Calu3 (cell line): Measurements from ENCODE around the gene IKBKG. TPM values are rescaled to one million over a fixed set of nuclear protein-coding genes. Genes with fewer than 3 reads are reported as not detected.
A peak's percentile ranks its signal among the peaks of the same experiment; 100 is the strongest.

Experiments
- BruUV-seq: library from RNA; stranded (reverse); fragments of 400-500 nt; replicated peaks from 2 replicates; lab custom pipeline; 2021; lab: Mats Ljungman, UMichigan
- CTCF ChIA-PET: fragments of 300-600 bp; sonication (Branson Sonifier 250); formaldehyde crosslinking; loops from one replicate; lab custom pipeline; 2022; ENCODE audit warnings: antibody characterized with exemption; lab: Charles Lee
- DNase-seq: peaks from one replicate; pipeline ENCODE4 v3.0.0; 2022
- H3K27ac Mint-ChIP-seq: one replicate; pipeline ENCODE4 v1.8.0; 2022; ENCODE audit warnings: mixed read lengths; ENCODE audit not compliant: unreplicated experiment
- H3K27me3 Mint-ChIP-seq: one replicate; pipeline ENCODE4 v1.8.0; 2022; ENCODE audit warnings: mixed read lengths; ENCODE audit not compliant: unreplicated experiment
- H3K36me3 Mint-ChIP-seq: one replicate; pipeline ENCODE4 v1.8.0; 2022; ENCODE audit warnings: mild to moderate bottlenecking, moderate library complexity, mixed read lengths; ENCODE audit not compliant: insufficient read depth, unreplicated experiment
- H3K4me1 Mint-ChIP-seq: one replicate; pipeline ENCODE4 v1.8.0; 2022; ENCODE audit warnings: mild to moderate bottlenecking, low read depth, mixed read lengths; ENCODE audit not compliant: unreplicated experiment
- H3K4me3 Mint-ChIP-seq: one replicate; pipeline ENCODE4 v1.8.0; 2022; ENCODE audit warnings: mild to moderate bottlenecking, low read depth, moderate library complexity, mixed read lengths; ENCODE audit not compliant: unreplicated experiment
- H3K9me3 Mint-ChIP-seq: one replicate; pipeline ENCODE4 v1.8.0; 2022; ENCODE audit warnings: low read depth, mixed read lengths; ENCODE audit not compliant: unreplicated experiment
- CTCF ChIP-seq: fragments of 200-600 bp; IDR thresholded peaks from one replicate; pipeline ENCODE4 v1.8.0; 2022; ENCODE audit warnings: antibody characterized with exemption; ENCODE audit not compliant: unreplicated experiment
- intact Hi-C: fragments of 100-400 bp; cut with micrococcal nuclease; formaldehyde crosslinking; loops from one replicate; pipeline ENCODE4 v1.10.0; 2022; ENCODE audit not compliant: unreplicated experiment
- total RNA-seq: library from RNA; stranded (reverse); gene quantifications from 2 replicates; pipeline ENCODE4 v1.2.3, GENCODE V29; 2022

The IKBKG gene
- total RNA-seq, 1 experiment from 2014 or later, result 39.9 TPM

- CTCF ChIA-PET, result no interaction called here
- H3K4me1 Mint-ChIP-seq, result peaks cover 13% of the 10 kb centered on the region
- no peak overlapping the region for H3K4me3 Mint-ChIP-seq
- no peaks in the 10 kb centered on the region for H3K27me3 Mint-ChIP-seq
- no peak for DNase-seq
- no peaks in the 10 kb centered on the region for H3K9me3 Mint-ChIP-seq
- no TSS peak for BruUV-seq
- H3K36me3 Mint-ChIP-seq, result peaks cover 61% of the 10 kb centered on the region
- H3K27ac Mint-ChIP-seq, result peak overlapping the region; percentile 60
- no peak for TF ChIP-seq CTCF
- intact Hi-C loops, result no loop called here
Measured at GRCh38 chrX:154530286-154530685, 17.1 kb upstream of the IKBKG start.

- TF ChIP-seq CTCF, result no peak
- Mint-ChIP-seq H3K9me3 (no peaks in the 10 kb centered on the region), H3K4me3 (no peak overlapping the region), H3K27ac (no peak overlapping the region), H3K4me1 (no peaks in the 10 kb centered on the region), H3K27me3 (no peaks in the 10 kb centered on the region), H3K36me3 (peaks cover 59% of the 10 kb centered on the region)
- intact Hi-C loops, result no loop called here
- CTCF ChIA-PET, result interaction anchor here (0.9 kb wide), 1 partner anchor 91 kb away, joined by 4 read pairs; no protein-coding TSS in a partner anchor
- DNase-seq, result no peak
- BruUV-seq, result no TSS peak
Measured at GRCh38 chrX:154531626-154532025, 15.8 kb upstream of the IKBKG start.

GRCh38 chrX:154532690-154533089, 14.7 kb upstream of the IKBKG start:
- no peak for DNase-seq
- Mint-ChIP-seq H3K4me1 (no peaks in the 10 kb centered on the region), H3K4me3 (no peak overlapping the region), H3K9me3 (no peaks in the 10 kb centered on the region), H3K27ac (no peak overlapping the region), H3K27me3 (no peaks in the 10 kb centered on the region), H3K36me3 (peaks cover 49% of the 10 kb centered on the region)
- no peak for TF ChIP-seq CTCF
- BruUV-seq, result no TSS peak
- CTCF ChIA-PET, result no interaction called here
- intact Hi-C loops, result no loop called here

GRCh38 chrX:154534526-154535322, 12.7 kb upstream of the IKBKG start:
- DNase-seq, result peak; percentile 89
- CTCF ChIA-PET, result no interaction called here
- peak; percentile 96 for TF ChIP-seq CTCF
- H3K4me1 Mint-ChIP-seq, result no peaks in the 10 kb centered on the region
- intact Hi-C loops, result no loop called here
- H3K27me3 Mint-ChIP-seq, result no peaks in the 10 kb centered on the region
- peaks cover 50% of the 10 kb centered on the region for H3K36me3 Mint-ChIP-seq
- H3K9me3 Mint-ChIP-seq, result no peaks in the 10 kb centered on the region
- no peak overlapping the region for H3K27ac Mint-ChIP-seq
- no peak overlapping the region for H3K4me3 Mint-ChIP-seq
- BruUV-seq, result no TSS peak
